Measurements from ENCODE around the gene EFNA5. TPM values are rescaled to one million over a fixed set of nuclear protein-coding genes. Genes with fewer than 3 reads are reported as not detected.

EFNA5 gene
- total RNA-seq, 1 donor from 2014 or later, result 57.5 TPM

GRCh38 chr5:107469064-107469463 is 201.7 kb downstream of the EFNA5 start:
- H3K27me3 Mint-ChIP-seq (ENCODE audit: low read depth), result no peaks in the 10 kb centered on the region
- peak overlapping the region; percentile 49 for H3K27ac Mint-ChIP-seq
- no peaks in the 10 kb centered on the region for H3K36me3 Mint-ChIP-seq
- H3K4me1 Mint-ChIP-seq, result peaks cover 64% of the 10 kb centered on the region
- DNase-seq (ENCODE audit: low spot score in 2 of 2, unreplicated experiment in 2 of 2), result no peak
- H3K9me3 Mint-ChIP-seq, result no peaks in the 10 kb centered on the region
- no peak overlapping the region for H3K4me3 Mint-ChIP-seq
- TF ChIP-seq CTCF (IDR thresholded peaks at IDR 0.05; ENCODE audit: unreplicated experiment), result no peak

GRCh38 chr5:107468276-107468675 is 202.5 kb downstream of the EFNA5 start:
- H3K27ac Mint-ChIP-seq, result no peak overlapping the region

GRCh38 chr5:107467137-107467932 is 203.4 kb downstream of the EFNA5 start:
- TF ChIP-seq CTCF (IDR thresholded peaks at IDR 0.05; ENCODE audit: unreplicated experiment), result no peak
- H3K36me3 Mint-ChIP-seq, result no peaks in the 10 kb centered on the region
- H3K27me3 Mint-ChIP-seq (ENCODE audit: low read depth), result no peaks in the 10 kb centered on the region
- peak overlapping the region; percentile 64 for H3K27ac Mint-ChIP-seq
- H3K4me3 Mint-ChIP-seq, result no peak overlapping the region
- no peak for DNase-seq (ENCODE audit: low spot score in 2 of 2, unreplicated experiment in 2 of 2)
- peaks cover 66% of the 10 kb centered on the region for H3K4me1 Mint-ChIP-seq
- no peaks in the 10 kb centered on the region for H3K9me3 Mint-ChIP-seq

More at GRCh38 chr5:107468276-107468675, 202.5 kb downstream of the EFNA5 start:
- Mint-ChIP-seq H3K36me3 (no peaks in the 10 kb centered on the region), H3K4me1 (peaks cover 68% of the 10 kb centered on the region), H3K27me3 (ENCODE audit: low read depth) (no peaks in the 10 kb centered on the region), H3K4me3 (no peak overlapping the region), H3K9me3 (no peaks in the 10 kb centered on the region)
- no peak for DNase-seq (ENCODE audit: low spot score in 2 of 2, unreplicated experiment in 2 of 2)
- no peak for TF ChIP-seq CTCF (IDR thresholded peaks at IDR 0.05; ENCODE audit: unreplicated experiment)

GRCh38 chr5:107466233-107466769 is 204.4 kb downstream of the EFNA5 start:
- Mint-ChIP-seq H3K27me3 (ENCODE audit: low read depth) (no peaks in the 10 kb centered on the region), H3K9me3 (no peaks in the 10 kb centered on the region), H3K36me3 (no peaks in the 10 kb centered on the region), H3K4me1 (peaks cover 70% of the 10 kb centered on the region), H3K4me3 (no peak overlapping the region), H3K27ac (peak overlapping the region; percentile 35)
- DNase-seq (ENCODE audit: low spot score in 2 of 2, unreplicated experiment in 2 of 2), result no peak
- TF ChIP-seq CTCF (IDR thresholded peaks at IDR 0.05; ENCODE audit: unreplicated experiment), result no peak

GRCh38 chr5:107464876-107465275 is 205.9 kb downstream of the EFNA5 start:
- Mint-ChIP-seq H3K4me1 (peaks cover 84% of the 10 kb centered on the region), H3K9me3 (no peaks in the 10 kb centered on the region), H3K36me3 (no peaks in the 10 kb centered on the region), H3K27me3 (ENCODE audit: low read depth) (no peaks in the 10 kb centered on the region), H3K4me3 (no peak overlapping the region), H3K27ac (peak overlapping the region; percentile 74)
- no peak for TF ChIP-seq CTCF (IDR thresholded peaks at IDR 0.05; ENCODE audit: unreplicated experiment)
- no peak for DNase-seq (ENCODE audit: low spot score in 2 of 2, unreplicated experiment in 2 of 2)

Measured in mesothelial cell of epicardium (in vitro differentiated cells).